ENCODE data around the gene IGLL1.
A peak's percentile ranks its signal among the peaks of the same experiment; 100 is the strongest.

Gene IGLL1

DNA sequence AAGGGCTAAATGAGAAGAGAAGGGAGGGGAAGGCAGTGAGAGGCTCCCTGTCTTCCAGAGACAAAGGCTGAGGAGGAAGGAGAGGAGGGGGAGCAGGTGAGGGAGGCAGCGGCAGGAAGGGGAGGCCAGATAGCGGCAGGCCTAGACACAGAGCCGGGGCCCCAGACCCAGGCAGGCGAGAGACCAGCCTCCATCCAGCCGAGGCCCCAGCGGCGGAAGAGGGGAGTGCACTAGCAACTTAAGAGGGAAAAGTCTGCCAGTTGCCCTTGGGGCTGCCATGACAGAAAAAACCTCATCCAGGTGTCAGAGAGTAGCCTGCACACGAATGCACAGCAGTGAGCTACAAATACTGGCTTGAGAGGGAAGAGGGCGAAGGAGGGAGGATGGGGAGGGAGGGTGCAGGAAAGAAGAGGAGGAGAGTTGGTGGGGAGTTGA, 46.7 kb downstream of the IGLL1 start:
- peaks cover 32% of the 10 kb centered on the region for H3K4me1 ChIP-seq
- H3K4me3 ChIP-seq (ENCODE audit: low read depth, low read length), result no peak overlapping the region
- H3K36me3 ChIP-seq, result no peaks in the 10 kb centered on the region
- H3K27me3 ChIP-seq, result no peaks in the 10 kb centered on the region
- TF ChIP-seq, protein P1, sequence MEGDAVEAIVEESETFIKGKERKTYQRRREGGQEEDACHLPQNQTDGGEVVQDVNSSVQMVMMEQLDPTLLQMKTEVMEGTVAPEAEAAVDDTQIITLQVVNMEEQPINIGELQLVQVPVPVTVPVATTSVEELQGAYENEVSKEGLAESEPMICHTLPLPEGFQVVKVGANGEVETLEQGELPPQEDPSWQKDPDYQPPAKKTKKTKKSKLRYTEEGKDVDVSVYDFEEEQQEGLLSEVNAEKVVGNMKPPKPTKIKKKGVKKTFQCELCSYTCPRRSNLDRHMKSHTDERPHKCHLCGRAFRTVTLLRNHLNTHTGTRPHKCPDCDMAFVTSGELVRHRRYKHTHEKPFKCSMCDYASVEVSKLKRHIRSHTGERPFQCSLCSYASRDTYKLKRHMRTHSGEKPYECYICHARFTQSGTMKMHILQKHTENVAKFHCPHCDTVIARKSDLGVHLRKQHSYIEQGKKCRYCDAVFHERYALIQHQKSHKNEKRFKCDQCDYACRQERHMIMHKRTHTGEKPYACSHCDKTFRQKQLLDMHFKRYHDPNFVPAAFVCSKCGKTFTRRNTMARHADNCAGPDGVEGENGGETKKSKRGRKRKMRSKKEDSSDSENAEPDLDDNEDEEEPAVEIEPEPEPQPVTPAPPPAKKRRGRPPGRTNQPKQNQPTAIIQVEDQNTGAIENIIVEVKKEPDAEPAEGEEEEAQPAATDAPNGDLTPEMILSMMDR (IDR thresholded peaks at IDR 0.05; ENCODE audit: low read depth, low read length), result peak; percentile 64
- DNase-seq, result peak; percentile 86
- no peaks in the 10 kb centered on the region for H3K9me3 ChIP-seq

DNA sequence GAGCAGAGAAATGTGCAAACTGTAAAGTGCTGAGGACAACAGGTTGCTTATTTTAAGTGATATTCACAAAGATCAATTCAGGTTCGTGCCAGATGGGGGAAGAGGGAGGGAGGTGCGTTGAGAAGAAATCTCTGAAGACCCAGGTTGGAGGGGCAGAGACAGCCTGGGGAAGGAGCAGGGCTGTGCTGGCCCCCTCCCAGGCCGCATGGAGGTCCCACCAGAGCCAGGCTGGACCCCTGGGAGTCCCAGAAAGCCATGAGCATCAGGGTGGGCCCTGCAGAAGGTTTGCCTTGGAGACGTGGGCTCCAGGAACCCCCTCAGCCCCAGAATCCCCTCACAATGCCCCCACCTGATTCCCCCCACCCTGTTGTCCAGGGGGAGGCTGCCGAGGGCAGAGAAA, 47.4 kb downstream of the IGLL1 start:
- TF ChIP-seq, protein P1 (IDR thresholded peaks at IDR 0.05; ENCODE audit: low read depth, low read length), result no peak
- no peaks in the 10 kb centered on the region for H3K36me3 ChIP-seq
- H3K4me1 ChIP-seq, result peaks cover 26% of the 10 kb centered on the region
- no peaks in the 10 kb centered on the region for H3K9me3 ChIP-seq
- no peak overlapping the region for H3K4me3 ChIP-seq (ENCODE audit: low read depth, low read length)
- no peak for DNase-seq
- H3K27me3 ChIP-seq, result no peaks in the 10 kb centered on the region

DNA sequence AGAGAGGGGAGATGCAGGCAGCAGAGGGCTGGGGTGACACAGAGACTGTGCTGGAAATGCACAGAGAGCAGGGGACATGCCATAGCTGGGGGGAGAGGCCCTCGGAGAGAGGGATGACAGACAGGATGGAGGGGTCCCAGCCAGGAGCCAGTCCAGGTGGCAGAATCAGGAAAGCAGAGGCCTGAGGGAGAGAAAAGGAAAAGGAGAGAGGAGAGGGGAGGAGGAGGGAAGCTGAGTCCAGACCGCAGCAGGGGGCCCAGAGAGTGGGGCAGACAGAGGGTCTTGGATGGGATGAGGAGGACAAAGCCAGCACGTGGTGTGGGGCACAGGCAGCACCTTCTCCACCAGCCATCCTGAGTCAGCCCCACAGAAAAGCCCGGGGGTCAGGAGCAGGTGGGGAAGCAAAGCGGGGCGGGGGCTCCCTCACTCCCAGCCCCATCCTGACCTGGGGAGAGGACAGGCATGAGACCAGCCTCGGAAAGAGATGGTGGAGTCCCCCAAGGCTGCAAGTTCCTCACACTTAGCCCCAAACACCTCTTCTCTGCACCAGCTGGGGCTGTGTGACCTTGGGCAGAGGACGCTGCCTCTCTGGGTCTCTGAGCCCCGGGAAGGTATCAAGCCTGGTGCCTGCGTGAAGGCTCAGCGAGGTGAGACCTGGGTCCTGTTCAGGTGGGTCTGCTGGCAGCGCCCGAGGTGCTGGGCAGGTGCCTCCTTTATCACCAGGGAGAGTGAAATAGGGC, 48.0 kb downstream of the IGLL1 start:
- Histone ChIP-seq H3K27me3 (no peaks in the 10 kb centered on the region), H3K36me3 (no peaks in the 10 kb centered on the region), H3K9me3 (no peaks in the 10 kb centered on the region), H3K4me3 (ENCODE audit: low read depth, low read length) (no peak overlapping the region), H3K4me1 (peaks cover 24% of the 10 kb centered on the region)
- TF ChIP-seq, protein P1 (IDR thresholded peaks at IDR 0.05; ENCODE audit: low read depth, low read length), result no peak
- no peak for DNase-seq

- DNase-seq, result no peak
- peaks cover 20% of the 10 kb centered on the region for H3K4me1 ChIP-seq
- no peak overlapping the region for H3K4me3 ChIP-seq (ENCODE audit: low read depth, low read length)
- TF ChIP-seq, protein P1 (IDR thresholded peaks at IDR 0.05; ENCODE audit: low read depth, low read length), result no peak
- H3K27me3 ChIP-seq, result no peaks in the 10 kb centered on the region
- no peaks in the 10 kb centered on the region for H3K36me3 ChIP-seq
- no peaks in the 10 kb centered on the region for H3K9me3 ChIP-seq
Measured at GRCh38 chr22:23531283-23531956, 48.7 kb downstream of the IGLL1 start.

DNA sequence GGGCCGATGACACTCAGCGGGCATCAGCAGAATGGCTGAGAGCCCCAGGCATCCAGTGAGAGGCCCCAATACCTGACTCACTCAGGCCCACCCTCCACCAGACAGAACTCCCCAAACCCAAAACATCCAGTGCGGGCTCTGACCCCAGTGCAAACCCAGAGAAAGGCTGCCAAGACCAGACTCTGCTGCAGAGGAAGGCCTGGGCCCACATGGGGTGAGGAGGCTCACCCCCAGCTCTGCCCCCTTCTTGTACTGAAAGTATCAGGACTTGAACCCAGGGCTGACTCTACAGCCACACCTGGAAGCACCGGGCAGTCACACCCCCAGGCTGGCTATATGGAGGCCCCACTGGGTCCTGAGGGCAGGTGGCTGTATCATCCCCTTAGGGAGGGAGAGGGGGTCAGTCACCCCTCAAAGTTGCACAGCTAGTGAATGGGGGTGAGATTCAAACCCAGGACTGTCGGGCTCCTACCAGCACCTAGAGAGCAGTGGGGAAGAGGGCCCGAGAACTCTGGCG, 49.3 kb downstream of the IGLL1 start:
- peaks cover 14% of the 10 kb centered on the region for H3K4me1 ChIP-seq
- TF ChIP-seq, protein P1 (IDR thresholded peaks at IDR 0.05; ENCODE audit: low read depth, low read length), result no peak

GRCh38 chr22:23530106-23530505, 50.0 kb downstream of the IGLL1 start:
- Histone ChIP-seq H3K4me3 (ENCODE audit: low read depth, low read length) (no peak overlapping the region), H3K36me3 (no peaks in the 10 kb centered on the region), H3K9me3 (no peaks in the 10 kb centered on the region; the same call in 1 of the 2 replicates), H3K27me3 (no peaks in the 10 kb centered on the region), H3K4me1 (peaks cover 14% of the 10 kb centered on the region)
- no peak for DNase-seq
- TF ChIP-seq, protein P1 (IDR thresholded peaks at IDR 0.05; ENCODE audit: low read depth, low read length), result no peak

More for the DNA sequence above, 49.3 kb downstream of the IGLL1 start:
- H3K27me3 ChIP-seq, result no peaks in the 10 kb centered on the region
- H3K9me3 ChIP-seq, result no peaks in the 10 kb centered on the region
- DNase-seq, result no peak
- H3K4me3 ChIP-seq (ENCODE audit: low read depth, low read length), result no peak overlapping the region
- H3K36me3 ChIP-seq, result no peaks in the 10 kb centered on the region
